Transverse colon (tissue), 3 donors: ENCODE results near the gene SMIM45.

Experiments
- CTCF ChIP-seq, 5 experiments: fragments of 200-600 bp in 3 of 5; fragments of 450-650 bp in 2 of 5; sonication (generic) in 3 of 5; IDR thresholded peaks; 1 replicate in 2 of 5; 2 replicates in 3 of 5; pipeline ENCODE4 v1.5.1; 2016 to 2017; ENCODE audit warnings: antibody characterized with exemption in 5 of 5, inconsistent platforms in 3 of 5, mild to moderate bottlenecking in 2 of 5, moderate library complexity in 1 of 5
- EP300 ChIP-seq: sonication (generic); formaldehyde crosslinking; IDR thresholded peaks from one replicate; pipeline ENCODE4 v1.6.1; 2017; ENCODE audit warnings: antibody characterized with exemption, low read depth
- POLR2A ChIP-seq: fragments of 450-650 bp; IDR thresholded peaks from one replicate; pipeline ENCODE4 v1.6.1; 2016; ENCODE audit warnings: antibody characterized with exemption, mild to moderate bottlenecking, moderate library complexity

- TF ChIP-seq EP300 (no peak), CTCF (IDR thresholded peaks at IDR 0.05) (no peak), POLR2A (no peak)
Observed at GRCh38 chr22:41983513-41984405, 31.8 kb downstream of the SMIM45 start.
